Germinal center (tissue), 1 donor: ENCODE data around the gene RNF215.
A peak's percentile ranks its signal among the peaks of the same experiment; 100 is the strongest.

Experiments
- DNase-seq: peaks from one replicate; pipeline ENCODE4 v3.0.0; 2012; ENCODE audit warnings: mixed read lengths, low spot score

Gene RNF215

DNA sequence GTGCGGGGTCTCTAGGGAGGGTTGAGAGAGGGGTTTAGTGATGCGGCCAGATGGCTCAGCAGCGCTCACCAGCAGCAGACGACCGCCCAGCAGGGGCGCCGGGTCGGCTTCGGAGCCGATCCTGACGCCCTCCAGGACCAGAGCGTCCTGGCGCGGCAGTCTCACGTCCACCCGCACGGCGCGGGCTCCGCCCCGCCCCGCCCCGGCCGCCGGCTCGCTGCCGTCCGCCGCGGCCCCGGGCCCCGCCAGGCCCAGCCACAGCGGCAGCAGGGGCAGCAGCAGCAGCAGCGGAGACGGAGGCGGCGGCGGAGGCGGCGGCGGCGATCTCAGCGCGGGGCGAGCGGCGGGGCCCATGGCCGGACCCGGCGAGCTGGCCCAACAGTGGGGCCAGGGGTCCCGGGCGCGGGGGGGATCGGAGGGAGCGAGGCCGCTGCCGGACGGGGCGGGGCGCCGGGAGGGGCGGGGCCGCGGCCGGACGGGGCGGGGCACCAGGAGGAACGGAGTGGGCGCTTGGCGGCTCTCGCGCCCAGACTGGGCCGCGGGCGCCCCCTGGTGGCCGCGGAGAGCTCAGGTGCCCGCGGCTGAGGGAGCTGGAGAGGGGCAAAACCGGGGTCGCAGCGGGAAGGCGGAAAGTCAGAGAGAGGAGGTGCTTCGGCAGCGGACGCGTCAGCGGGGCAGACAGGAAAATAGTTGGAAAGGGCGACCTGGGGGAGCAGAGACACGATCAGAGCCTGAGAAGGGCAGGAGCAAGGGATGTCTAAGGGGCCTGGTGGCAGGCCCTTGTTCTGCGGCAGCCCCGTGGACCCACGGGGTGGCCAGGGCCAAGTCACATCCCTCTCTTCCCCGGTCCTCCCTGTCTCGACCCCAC, at the start of gene RNF215:
Gene RNF215 (minus strand): TSS at position 452 of the 868 bp plus-strand sequence. CDS start 98 bp downstream, at position 354.
- DNase-seq = peak; percentile 93

GRCh38 chr22:30436196-30436595, 49.0 kb upstream of the RNF215 start:
- no peak for DNase-seq

DNA sequence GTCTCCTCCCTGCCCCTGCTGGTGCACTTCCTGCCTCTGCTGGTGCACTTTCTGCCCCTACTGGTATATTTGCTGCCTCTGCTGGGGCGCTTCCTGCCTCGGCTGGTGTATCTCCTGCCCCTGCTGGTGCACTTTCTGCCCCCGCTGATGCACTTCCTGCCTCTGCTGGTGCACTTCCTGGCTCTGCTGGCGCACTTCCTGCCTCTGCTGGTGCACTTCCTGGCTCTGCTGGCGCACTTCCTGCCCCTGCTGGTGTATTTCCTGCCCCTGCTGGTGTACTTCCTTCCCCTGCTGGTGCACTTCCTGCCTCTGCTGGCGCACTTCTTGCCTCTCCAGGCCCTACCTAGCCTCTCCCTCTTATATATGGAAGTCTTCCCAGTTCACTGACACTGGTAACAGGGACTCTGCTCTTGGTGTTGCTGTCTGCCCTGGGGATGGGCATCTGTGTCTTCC, 48.5 kb upstream of the RNF215 start:
- peak; percentile 57 for DNase-seq

DNA sequence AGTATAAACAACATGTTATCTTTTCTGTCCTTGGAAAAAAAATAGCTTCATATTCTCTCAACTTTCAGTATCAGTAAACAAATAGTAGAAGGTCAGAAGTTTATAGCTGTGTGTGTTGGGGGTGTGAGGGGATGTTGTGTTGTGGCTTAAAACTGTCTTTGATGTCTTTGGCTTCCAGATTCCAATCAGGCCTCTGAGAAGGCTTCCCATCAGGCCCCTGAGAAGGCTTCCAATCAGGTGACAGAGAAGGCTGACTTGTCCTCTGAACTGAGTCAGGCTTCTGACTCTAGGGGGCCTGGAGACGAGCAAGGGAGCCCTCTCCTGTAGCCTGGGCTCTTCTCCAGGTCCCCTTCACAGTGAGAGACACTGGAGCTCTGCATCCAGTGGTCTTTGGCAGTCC, 47.6 kb upstream of the RNF215 start:
- no peak for DNase-seq

GRCh38 chr22:30433773-30434172, 46.6 kb upstream of the RNF215 start:
- no peak for DNase-seq

DNA sequence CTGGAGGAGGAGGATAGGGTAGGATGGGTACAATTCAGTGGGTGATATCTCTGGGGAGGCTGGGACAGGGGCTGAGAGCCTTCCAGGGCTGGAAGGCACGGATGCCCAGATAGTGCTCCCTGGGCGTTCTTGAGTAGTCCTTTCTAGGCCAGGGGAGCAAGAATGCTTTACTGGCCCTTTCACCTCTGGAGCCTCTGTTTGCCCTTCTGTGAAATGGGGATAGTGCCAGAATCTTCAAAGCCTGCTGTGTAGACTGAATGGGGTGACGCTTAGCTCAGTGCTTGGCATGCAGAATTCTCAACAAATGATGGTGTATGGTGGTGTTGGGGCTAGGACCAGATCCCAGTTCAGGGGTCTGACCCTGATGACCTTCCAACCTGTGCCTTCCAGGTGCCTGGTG, 46.0 kb upstream of the RNF215 start:
- DNase-seq = no peak

- DNase-seq = no peak
Observed at GRCh38 chr22:30432520-30432919, 45.3 kb upstream of the RNF215 start.

DNA sequence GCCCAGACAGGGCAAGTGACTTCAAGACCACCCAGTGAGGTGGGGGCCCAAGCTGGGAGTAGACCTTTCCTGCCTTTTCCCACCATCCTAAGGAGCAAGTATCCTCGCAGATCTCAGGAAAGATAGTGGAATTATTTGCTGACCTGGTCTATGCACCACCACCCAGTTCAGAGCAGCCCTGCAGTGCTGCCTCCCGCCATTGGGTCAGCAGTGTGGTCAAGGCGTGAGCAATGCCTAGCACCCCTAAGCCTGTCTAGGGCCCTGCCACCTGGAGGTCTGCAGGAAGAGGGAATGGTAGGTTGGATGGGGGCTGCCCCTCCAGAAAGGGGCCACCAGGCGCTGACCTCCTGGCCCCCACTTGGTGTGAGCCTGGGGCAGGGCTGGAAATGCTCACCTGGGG, 44.9 kb upstream of the RNF215 start:
- no peak for DNase-seq

GRCh38 chr22:30430933-30431332, 43.7 kb upstream of the RNF215 start:
- no peak for DNase-seq

DNA sequence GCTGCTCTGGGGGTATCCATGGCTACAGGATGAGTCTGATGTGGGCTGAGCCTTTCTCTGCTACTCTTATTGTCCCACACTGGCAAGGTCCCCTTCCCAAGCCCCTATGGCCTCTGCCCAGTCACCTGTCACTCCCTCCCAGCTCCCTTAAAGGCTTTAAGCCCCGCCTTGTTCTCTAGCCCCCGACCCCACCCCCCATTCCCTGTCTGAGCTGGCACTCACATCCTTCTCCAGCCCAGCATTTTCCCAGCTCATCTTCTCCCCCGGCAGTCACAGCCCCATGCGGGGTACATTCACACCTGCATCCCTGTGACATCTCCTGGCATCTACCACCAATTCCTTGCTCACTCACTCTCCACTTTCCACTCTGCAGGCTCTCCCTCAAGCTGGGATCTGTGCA, 42.7 kb upstream of the RNF215 start:
- no peak for DNase-seq

- DNase-seq = no peak
Observed at GRCh38 chr22:30427871-30428270, 40.7 kb upstream of the RNF215 start.

DNA sequence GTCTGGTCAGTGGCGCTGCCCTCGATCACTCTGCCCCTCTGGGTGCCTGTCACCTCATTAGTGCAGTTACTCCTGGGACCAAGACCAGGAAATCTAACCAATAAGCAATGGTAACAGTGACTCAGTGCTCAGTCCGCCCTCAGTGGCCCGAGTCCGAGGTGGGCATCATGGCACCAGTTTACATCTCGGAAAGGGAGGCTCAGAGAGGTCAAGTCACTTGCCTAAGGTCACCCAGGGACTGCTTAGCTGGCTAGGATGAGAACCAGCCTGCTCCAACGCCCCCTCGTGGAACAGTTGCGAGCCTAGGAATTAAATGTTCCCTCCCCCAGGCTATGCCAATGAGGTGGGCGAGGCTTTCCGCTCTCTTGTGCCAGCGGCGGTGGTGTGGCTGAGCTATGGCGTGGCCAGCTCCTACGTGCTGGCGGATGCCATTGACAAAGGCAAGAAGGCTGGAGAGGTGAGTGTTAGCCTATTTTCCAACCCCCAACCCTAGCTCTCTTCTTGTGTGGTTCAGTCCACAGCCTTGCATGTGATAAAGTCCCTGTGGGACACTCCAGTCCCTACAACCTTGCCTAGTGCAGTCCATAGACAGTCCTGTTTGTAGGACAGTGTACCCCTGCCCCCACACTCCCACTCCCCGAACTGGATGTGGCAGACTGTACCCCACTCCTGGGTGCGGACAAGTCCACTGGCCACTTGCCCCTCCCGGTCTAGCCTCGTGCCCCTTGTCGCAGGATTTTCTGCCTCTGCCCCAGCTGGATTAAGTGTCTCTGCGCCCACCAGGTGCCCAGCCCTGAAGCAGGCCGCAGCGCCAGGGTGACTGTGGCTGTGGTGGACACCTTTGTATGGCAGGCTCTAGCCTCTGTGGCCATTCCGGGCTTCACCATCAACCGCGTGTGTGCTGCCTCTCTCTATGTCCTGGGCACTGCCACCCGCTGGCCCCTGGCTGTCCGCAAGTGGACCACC, 39.5 kb upstream of the RNF215 start:
- peak; percentile 88 for DNase-seq

GRCh38 chr22:30425616-30426387, 38.6 kb upstream of the RNF215 start, which contains the start of gene MTFP1:
MTFP1 (plus strand) TSS chr22:30425768; CDS start chr22:30425880, 112 bp downstream.
- peak; percentile 53 for DNase-seq

GRCh38 chr22:30425327-30425615, 38.1 kb upstream of the RNF215 start:
- no peak for DNase-seq

GRCh38 chr22:30424534-30425326, 37.5 kb upstream of the RNF215 start:
- DNase-seq = no peak

DNA sequence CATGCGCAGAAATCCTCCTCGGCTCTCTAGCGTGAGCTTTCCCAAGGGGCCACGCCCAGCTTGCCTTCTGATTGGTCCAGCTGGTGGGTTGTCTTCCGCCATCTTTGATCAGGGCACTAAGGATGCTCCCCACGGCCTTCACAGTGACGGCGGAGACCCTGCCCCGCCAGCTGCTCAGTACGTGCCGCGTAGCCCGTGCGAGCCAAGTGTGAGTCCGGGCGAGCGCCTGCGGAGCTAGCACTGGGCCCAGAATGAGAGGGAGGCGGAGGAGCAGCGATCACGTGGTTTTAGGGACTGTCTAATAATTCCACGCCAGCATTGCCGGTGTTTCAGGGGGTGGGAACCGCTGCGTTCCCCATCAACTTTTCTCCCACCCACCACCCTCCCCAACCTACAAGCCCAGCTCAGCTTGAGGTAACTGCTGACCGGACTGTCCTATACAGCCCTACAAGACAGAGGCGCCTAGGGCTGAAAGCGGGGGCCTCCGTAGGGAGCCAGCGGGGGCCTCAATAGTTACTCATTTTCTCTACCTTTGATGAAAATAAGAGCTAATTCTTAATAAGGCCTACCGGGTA, 36.8 kb upstream of the RNF215 start:
- DNase-seq = peak; percentile 99

DNA sequence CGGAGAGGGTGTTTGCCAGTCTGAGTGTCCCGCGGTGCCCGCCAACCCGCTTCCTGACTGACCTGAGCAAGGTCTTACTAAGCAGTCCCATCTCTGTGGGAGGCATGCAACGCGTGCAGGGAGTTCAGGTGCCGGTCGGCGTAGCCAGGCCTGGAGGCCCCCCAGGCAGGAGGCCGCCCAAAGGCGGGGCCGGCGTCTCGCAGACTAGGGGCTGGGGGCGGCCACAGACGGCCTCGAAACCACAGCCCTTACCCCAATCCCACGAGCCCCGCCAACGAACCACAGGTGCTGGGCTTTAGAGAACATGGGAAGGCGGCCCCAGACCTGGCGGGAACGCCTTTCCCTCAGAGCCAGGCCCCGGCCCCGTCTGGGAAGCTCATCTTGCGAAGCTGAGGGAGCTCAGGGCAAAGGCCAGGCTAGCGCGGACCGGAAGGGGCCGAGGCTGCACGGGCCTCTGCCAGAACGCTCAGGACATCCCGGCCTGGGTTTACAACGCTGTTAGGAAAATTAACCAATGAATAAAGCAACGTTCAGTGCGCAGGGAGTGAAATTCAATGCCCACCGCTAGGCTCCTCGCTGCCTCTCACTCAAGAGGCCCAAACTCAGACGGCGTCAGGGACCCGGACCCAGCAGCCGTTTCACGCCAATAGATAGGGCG, 36.2 kb upstream of the RNF215 start:
- DNase-seq = peak; percentile 23

DNA sequence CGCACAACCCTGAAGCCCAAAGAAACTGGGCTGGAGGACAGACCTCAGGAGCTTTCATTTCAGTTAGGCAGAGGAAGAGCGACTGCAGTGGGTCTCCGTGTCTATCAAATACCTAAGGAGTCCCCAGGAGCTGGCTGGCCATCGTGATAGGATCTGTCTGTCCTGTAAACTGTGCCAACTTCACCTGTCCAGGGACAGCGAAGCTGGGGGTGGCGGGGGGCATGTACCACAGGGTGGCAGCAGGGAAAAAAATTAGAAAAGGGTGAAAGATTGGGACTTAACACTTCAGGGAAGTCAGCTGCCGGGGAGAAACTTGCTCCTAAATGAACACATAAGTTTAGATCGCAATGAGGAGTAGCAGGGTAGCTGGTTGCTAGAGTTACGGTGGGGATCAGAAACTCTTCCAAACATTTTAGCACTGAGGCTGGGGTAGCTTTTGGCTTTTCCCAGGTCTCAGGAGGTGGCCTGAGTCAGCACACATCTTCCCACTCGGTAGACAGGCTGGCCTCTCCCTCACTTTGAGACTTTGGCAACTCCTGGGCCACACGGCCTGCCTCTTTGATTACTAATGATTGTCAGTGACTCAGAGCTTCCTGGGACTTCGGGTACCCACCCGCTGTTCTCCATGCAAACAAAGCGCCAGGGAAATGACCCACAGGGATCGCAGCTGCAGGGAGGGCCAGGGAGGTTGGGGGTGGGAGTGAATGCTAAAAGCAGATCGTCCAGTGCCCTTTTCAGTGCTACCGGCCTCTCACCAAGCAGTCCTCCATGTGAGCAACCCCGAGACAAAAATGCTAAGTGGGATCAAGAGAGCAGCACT, 35.5 kb upstream of the RNF215 start:
- no peak for DNase-seq

GRCh38 chr22:30421695-30422480, 34.7 kb upstream of the RNF215 start:
- DNase-seq = no peak
